MM.1S (cell line): ENCODE measurements around the gene SH3BP4.

ENCODE experiments used
- EZH2 ChIP-seq: fragments of 300-600 bp; sonication (generic); optimal IDR thresholded peaks from 2 replicates; pipeline ENCODE3; 2017; ENCODE audit warnings: low read depth, mild to moderate bottlenecking, antibody characterized with exemption, low read length, mixed read lengths
- TF ChIP-seq, protein P1 (sequence below): fragments of 300-600 bp; sonication (generic); IDR thresholded peaks from 2 replicates; pipeline ENCODE4 v1.5.1; 2016; ENCODE audit warnings: antibody characterized with exemption, low read length, mixed read lengths

DNA sequence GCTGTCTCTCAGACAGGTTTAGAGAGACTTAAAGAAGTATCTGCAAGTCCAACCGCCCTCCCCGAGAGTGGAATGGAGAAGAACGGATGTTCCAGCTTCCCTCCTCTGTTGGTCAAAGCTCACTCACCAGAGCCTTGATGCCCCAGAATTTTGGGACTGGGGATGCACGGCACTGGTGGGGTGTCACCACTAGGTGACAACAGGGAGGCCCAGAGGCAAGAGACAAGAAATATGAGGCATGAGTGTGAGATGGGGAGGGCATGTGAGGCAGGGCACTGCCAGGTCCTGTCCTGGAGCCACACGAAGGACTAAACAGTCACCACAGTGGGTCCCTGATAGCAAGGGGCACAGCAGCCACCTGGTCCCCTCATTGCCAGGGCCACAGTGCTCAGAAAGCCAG lies 35.1 kb upstream of the SH3BP4 start:
- TF ChIP-seq, protein P1, sequence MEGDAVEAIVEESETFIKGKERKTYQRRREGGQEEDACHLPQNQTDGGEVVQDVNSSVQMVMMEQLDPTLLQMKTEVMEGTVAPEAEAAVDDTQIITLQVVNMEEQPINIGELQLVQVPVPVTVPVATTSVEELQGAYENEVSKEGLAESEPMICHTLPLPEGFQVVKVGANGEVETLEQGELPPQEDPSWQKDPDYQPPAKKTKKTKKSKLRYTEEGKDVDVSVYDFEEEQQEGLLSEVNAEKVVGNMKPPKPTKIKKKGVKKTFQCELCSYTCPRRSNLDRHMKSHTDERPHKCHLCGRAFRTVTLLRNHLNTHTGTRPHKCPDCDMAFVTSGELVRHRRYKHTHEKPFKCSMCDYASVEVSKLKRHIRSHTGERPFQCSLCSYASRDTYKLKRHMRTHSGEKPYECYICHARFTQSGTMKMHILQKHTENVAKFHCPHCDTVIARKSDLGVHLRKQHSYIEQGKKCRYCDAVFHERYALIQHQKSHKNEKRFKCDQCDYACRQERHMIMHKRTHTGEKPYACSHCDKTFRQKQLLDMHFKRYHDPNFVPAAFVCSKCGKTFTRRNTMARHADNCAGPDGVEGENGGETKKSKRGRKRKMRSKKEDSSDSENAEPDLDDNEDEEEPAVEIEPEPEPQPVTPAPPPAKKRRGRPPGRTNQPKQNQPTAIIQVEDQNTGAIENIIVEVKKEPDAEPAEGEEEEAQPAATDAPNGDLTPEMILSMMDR, result no peak
- TF ChIP-seq EZH2, result no peak
